DMS53 treated with DMSO at 0.1 percent for 48 hours (cell line): ENCODE measurements around the gene PARVA.

ENCODE experiments used
- DNase-seq: peaks from one replicate; lab custom pipeline; 2025; ENCODE audit not compliant: unreplicated experiment; lab: John Stamatoyannopoulos, UW

Gene PARVA

DNA sequence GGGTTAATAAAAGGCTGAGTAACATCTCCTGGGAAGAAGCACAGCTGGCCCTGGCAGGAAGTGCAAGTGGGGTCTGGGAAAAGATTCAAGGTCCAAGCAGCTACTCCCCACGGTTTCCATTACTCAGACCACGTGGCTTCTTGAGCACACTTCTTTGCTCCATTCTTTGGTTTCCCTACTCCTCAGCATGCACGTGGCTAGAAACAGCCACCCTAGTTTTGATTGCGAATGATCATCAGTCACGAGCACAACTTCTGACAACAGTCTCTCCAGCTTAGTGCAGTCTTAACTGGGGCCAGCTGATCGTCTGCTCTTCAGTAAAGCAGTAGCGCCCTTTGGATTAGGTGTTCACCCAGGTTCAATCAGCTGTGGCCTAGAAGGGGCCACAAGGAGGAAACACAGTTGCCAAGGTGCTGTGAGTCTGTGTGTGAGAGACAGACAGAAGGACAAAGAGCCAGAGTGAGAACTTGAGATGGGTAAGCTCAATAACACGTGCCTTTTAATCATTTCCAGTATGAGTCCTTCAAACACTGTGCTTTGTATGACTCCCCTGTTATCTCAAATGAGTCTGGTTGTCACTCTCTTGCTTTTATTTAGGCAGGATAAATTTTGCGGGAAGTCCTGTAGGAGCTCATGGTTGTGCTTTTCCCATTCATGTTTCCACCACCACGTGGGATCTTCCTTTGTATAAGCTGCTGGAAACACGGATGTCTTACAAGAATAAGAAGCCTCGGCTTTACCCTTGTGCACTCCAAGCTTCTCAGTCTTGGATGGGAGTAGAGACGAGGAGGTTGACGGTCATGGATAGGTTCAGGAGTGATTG is 901 bp upstream of the PARVA start:
- DNase-seq, result no peak

DNA sequence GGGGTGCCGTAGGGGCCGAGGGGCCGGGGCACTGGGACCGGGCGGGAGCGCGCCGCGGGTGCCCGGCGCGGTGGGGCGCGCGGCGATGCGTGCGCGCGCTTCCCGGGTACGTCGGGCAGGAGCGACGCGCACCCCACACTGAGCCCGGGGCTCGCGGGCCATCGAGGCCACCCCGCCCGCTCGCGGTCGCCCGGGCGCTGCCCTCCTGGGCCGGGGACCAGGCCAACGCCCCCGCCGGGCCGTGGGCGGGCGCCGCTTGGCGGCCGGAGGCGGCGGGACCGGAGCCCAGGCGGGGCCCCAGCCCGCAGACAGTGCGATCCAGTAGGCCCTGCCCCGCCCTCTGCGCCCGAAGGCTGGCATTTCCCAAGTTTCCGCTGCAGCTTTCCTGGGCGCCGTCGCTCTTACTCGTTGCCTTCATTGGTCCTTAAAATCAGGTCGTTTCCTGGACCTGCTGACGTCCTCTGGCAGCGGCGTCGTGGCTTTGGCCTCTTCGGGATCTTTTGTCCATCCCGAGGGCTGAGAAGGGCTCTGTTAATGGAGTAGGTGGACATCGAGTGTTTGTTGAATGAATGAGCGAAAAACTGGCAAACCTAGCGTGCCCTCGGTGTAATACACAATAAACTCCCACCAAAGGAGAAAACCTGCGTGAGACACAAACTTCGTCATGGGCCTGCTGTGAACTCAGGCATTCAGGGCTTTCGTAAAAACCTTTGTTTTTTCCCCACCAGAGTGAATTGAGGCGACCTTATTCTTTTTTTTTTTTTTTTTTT is 638 bp downstream of the PARVA start:
- DNase-seq, result peak; percentile 48

- DNase-seq, result no peak
Measured at GRCh38 chr11:12380565-12381325, 3.4 kb downstream of the PARVA start.

GRCh38 chr11:12381875-12382274 is 4.5 kb downstream of the PARVA start:
- DNase-seq, result no peak

- no peak for DNase-seq
Measured at GRCh38 chr11:12382451-12382850, 5.1 kb downstream of the PARVA start.

GRCh38 chr11:12386309-12386708 is 8.9 kb downstream of the PARVA start:
- no peak for DNase-seq

GRCh38 chr11:12386745-12387144 is 9.4 kb downstream of the PARVA start:
- no peak for DNase-seq

GRCh38 chr11:12388173-12388572 is 10.8 kb downstream of the PARVA start:
- DNase-seq, result no peak

GRCh38 chr11:12388939-12389670 is 11.7 kb downstream of the PARVA start:
- no peak for DNase-seq

- no peak for DNase-seq
Measured at GRCh38 chr11:12389676-12390657, 12.6 kb downstream of the PARVA start.

DNA sequence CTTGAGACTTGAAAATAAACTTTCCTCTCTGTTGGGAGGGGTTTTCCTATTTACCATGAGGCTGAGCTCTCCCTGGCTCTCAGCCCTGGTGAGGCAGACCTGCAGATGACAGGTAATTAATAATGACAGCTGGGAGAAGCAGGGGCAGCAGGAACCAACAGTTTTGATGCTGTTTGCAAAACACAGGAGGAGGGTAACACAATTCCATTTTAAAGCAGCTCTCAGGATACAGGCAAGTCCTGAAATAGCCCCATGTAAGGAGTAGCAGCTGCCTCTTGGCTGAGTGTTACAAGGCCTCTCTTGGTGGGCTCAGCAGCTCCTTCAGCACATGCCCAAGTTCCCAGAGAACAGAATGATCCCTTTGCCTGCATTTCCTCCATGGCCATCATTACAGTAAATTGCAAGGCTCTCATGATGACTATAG is 13.3 kb downstream of the PARVA start:
- no peak for DNase-seq

DNA sequence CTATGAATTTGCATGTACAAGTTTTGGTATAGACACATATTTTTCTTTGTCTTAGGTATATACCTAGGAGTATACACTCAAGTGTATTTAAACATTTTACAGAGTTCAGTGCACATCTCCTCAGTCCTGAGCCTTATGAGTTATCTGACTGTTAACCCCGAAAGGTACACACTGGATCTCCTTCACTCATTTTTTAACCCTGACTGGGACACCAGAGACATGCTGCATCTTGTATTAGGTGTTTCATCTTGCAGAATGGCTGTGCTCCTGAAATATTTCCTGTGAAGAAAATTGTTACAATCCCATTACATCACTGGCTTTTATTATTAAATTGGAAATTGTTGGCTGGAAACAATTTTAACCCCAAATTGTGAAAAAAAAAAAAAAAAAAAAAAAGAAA is 15.3 kb downstream of the PARVA start:
- no peak for DNase-seq

GRCh38 chr11:12393691-12394090 is 16.3 kb downstream of the PARVA start:
- no peak for DNase-seq

GRCh38 chr11:12394601-12395000 is 17.2 kb downstream of the PARVA start:
- DNase-seq, result no peak

DNA sequence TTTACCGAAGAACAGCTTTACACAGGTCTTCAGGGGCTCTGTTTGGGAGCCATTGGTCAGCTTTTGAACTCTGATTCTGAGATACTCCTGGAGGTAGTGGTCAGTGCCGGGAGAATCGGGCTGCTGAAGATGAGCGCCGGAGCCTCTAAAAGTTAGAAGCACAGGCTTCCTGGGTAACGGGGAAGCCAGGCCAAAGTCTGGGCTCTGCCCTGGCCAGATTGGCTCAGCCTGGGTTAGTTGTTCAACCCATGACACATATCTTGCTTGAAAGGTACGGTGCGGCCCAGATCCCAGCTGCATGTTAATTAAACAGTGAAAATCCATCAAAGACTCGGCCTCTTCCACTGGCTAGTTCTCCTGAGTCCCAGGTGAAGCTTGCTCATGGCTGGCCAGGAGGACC is 18.0 kb downstream of the PARVA start:
- DNase-seq, result no peak

DNA sequence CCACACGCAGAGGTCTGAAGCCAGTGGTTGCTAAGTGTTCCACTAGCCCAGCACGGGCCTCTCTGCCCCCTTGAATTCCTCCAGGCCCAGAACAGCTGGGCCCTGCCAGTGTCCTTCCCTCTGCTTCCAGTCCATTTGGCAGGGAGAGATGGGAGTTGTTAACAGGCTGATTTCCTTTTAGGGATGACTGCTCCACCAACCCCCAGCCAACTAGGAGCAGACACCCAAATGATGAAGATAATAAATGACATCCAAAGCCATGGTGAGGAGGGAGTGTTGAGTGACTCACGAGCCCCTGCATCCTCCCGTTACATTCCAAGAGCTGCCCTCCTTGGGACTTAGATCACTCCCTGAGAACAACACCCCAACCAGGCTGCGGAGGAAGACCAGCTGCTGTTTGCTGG is 20.6 kb downstream of the PARVA start:
- DNase-seq, result no peak

DNA sequence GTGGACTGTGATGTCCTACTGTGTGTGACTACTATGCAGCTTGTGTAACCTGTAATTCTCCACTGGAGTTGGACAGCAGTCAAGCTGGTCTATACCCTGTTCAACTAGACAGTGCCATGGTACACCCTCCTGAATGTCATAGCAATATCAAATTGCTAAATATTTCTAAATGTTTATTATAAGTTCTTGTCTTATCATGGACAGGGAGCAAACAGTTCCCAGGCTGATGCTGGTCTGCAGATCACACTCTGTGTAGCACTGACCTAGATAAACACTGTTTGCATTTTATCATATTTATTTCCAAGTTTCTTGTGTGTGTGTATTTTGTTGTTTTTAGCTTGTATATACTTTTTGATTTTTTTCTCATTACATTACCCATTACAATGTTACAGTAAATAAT is 22.0 kb downstream of the PARVA start:
- no peak for DNase-seq

- no peak for DNase-seq
Measured at GRCh38 chr11:12402025-12402424, 24.7 kb downstream of the PARVA start.

DNA sequence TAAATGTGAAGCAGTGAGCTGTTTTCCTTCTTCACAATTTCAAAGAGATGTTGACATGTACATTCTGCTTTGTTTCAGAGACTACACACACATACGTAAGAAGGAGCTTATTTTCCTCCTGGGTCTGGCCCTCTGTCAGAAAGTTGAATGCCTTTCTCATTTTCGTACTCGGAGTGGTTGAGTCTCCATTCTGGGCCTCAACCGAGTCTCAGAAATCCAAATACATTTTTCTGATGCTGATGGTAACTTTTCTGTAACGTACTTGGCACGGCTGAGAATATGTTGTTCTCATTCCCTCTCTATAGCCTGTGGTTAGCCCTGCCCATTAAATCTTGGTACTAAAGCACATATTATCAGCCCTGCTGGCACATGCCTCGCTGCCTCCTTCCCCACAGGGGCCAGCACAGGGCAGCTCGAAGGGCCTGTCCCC is 25.3 kb downstream of the PARVA start:
- DNase-seq, result no peak
